BE2C (cell line): ENCODE results near the gene ARHGEF11.

Experiments
- DNase-seq: peaks from one replicate; pipeline ENCODE4 v3.0.0-alpha.2; 2020
- H3K27me3 ChIP-seq: fragments of 250-450 bp; sonication (Bioruptor Pico); 2 replicates; pipeline ENCODE4 v1.5.1; 2020; ENCODE audit warnings: mild to moderate bottlenecking
- H3K36me3 ChIP-seq: fragments of 250-450 bp; sonication (Bioruptor Pico); 2 replicates; pipeline ENCODE4 v1.5.1; 2020; ENCODE audit warnings: mild to moderate bottlenecking
- H3K4me1 ChIP-seq: fragments of 250-450 bp; sonication (Bioruptor Pico); 2 replicates; pipeline ENCODE4 v1.5.1; 2020
- H3K4me3 ChIP-seq: 2 replicates; pipeline ENCODE4 v1.5.1; 2011; ENCODE audit warnings: low read depth, low read length
- H3K9me3 ChIP-seq: fragments of 250-450 bp; sonication (Bioruptor Pico); 2 replicates; pipeline ENCODE4 v1.5.1; 2020
- CTCF ChIP-seq: IDR thresholded peaks from 2 replicates; pipeline ENCODE4 v1.5.1; 2012; ENCODE audit warnings: mild to moderate bottlenecking, low read depth, low read length

The ARHGEF11 gene

GRCh38 chr1:156956333-156956732, 89.2 kb downstream of the ARHGEF11 start:
- Histone ChIP-seq H3K36me3 (peaks cover 59% of the 10 kb centered on the region), H3K4me3 (no peak overlapping the region), H3K27me3 (no peaks in the 10 kb centered on the region), H3K4me1 (no peaks in the 10 kb centered on the region), H3K9me3 (no peaks in the 10 kb centered on the region)
- DNase-seq, result no peak
- no peak for TF ChIP-seq CTCF

- TF ChIP-seq CTCF, result no peak
- H3K36me3 ChIP-seq, result peaks cover 46% of the 10 kb centered on the region
- DNase-seq, result no peak
- H3K27me3 ChIP-seq, result no peaks in the 10 kb centered on the region
- H3K9me3 ChIP-seq, result no peaks in the 10 kb centered on the region
- no peaks in the 10 kb centered on the region for H3K4me1 ChIP-seq
- no peak overlapping the region for H3K4me3 ChIP-seq
Observed at GRCh38 chr1:156953571-156953970, 92.0 kb downstream of the ARHGEF11 start.

GRCh38 chr1:156951371-156951770, 94.2 kb downstream of the ARHGEF11 start:
- no peak for DNase-seq
- peaks cover 45% of the 10 kb centered on the region for H3K36me3 ChIP-seq
- H3K9me3 ChIP-seq, result no peaks in the 10 kb centered on the region
- H3K4me1 ChIP-seq, result no peaks in the 10 kb centered on the region
- no peak overlapping the region for H3K4me3 ChIP-seq
- H3K27me3 ChIP-seq, result no peaks in the 10 kb centered on the region
- no peak for TF ChIP-seq CTCF

GRCh38 chr1:156949127-156949526, 96.4 kb downstream of the ARHGEF11 start:
- DNase-seq, result no peak
- no peaks in the 10 kb centered on the region for H3K27me3 ChIP-seq
- no peaks in the 10 kb centered on the region for H3K4me1 ChIP-seq
- no peak for TF ChIP-seq CTCF
- no peak overlapping the region for H3K4me3 ChIP-seq
- H3K36me3 ChIP-seq, result peaks cover 48% of the 10 kb centered on the region
- H3K9me3 ChIP-seq, result no peaks in the 10 kb centered on the region

- no peak for DNase-seq
- peak; percentile 36 for TF ChIP-seq CTCF
- Histone ChIP-seq H3K4me1 (no peaks in the 10 kb centered on the region), H3K36me3 (peaks cover 51% of the 10 kb centered on the region), H3K9me3 (no peaks in the 10 kb centered on the region), H3K4me3 (no peak overlapping the region), H3K27me3 (no peaks in the 10 kb centered on the region)
Observed at GRCh38 chr1:156948708-156949107, 96.8 kb downstream of the ARHGEF11 start.

GRCh38 chr1:156947818-156948525, 97.6 kb downstream of the ARHGEF11 start:
- peaks cover 56% of the 10 kb centered on the region for H3K36me3 ChIP-seq
- DNase-seq, result no peak

More at GRCh38 chr1:156947818-156948525, 97.6 kb downstream of the ARHGEF11 start:
- no peaks in the 10 kb centered on the region for H3K4me1 ChIP-seq
- H3K9me3 ChIP-seq, result no peaks in the 10 kb centered on the region
- TF ChIP-seq CTCF, result no peak
- no peaks in the 10 kb centered on the region for H3K27me3 ChIP-seq
- H3K4me3 ChIP-seq, result no peak overlapping the region
